ENCODE measurements around the gene KRTAP10-7. TPM values are rescaled to one million over a fixed set of nuclear protein-coding genes. Genes with fewer than 3 reads are reported as not detected.

KRTAP10-7 gene
- total RNA-seq, 2 experiments from 2014 or later, result not detected

DNA sequence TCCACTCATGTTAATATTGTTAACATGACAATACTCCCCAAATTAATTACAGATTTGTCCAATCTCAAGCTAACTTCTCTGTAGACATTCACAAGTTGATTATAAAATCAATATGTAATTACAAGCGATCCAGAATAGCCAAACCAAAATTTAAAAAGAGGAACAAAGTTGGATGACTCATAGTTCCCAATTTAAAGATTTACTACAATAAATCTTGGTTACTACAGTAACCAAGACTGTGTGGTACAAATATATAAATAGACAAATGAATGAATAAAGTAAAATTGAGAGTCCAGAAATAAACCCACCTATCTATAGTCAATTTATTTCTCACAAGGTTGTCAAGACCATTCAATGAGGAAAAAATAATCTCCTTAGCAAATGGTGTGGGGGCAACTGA, 34.0 kb upstream of the KRTAP10-7 start:
- no peaks in the 10 kb centered on the region for H3K36me3 ChIP-seq (ENCODE audit: insufficient read depth, low read length)
- no peak overlapping the region for H2AFZ ChIP-seq (ENCODE audit: low read length)
- no peaks in the 10 kb centered on the region for H3K9me2 ChIP-seq (ENCODE audit: insufficient read depth, low read length)
- H3K4me3 ChIP-seq (ENCODE audit: low read depth, low read length, poor library complexity, severe bottlenecking), result no peak overlapping the region
- no peak overlapping the region for H3K27ac ChIP-seq (ENCODE audit: low read depth, low read length, poor library complexity, severe bottlenecking)
- BruUV-seq (replicated peaks), result no TSS peak
- H3K4me1 ChIP-seq (ENCODE audit: insufficient read depth, low read length, poor library complexity, severe bottlenecking), result no peaks in the 10 kb centered on the region
- H4K20me1 ChIP-seq (ENCODE audit: insufficient read depth, low read length), result no peaks in the 10 kb centered on the region
- ChIA-PET POLR2A (no interaction called here), CTCF (ENCODE audit: unreplicated experiment) (no interaction called here)
- no peaks in the 10 kb centered on the region for H3K79me2 ChIP-seq (ENCODE audit: insufficient read depth, low read depth, low read length)
- intact Hi-C loops (cut with micrococcal nuclease; ENCODE audit: unreplicated experiment), result no loop called here
- no peaks in the 10 kb centered on the region for H3K9me3 ChIP-seq (ENCODE audit: low read length)
- TF ChIP-seq, protein P1, sequence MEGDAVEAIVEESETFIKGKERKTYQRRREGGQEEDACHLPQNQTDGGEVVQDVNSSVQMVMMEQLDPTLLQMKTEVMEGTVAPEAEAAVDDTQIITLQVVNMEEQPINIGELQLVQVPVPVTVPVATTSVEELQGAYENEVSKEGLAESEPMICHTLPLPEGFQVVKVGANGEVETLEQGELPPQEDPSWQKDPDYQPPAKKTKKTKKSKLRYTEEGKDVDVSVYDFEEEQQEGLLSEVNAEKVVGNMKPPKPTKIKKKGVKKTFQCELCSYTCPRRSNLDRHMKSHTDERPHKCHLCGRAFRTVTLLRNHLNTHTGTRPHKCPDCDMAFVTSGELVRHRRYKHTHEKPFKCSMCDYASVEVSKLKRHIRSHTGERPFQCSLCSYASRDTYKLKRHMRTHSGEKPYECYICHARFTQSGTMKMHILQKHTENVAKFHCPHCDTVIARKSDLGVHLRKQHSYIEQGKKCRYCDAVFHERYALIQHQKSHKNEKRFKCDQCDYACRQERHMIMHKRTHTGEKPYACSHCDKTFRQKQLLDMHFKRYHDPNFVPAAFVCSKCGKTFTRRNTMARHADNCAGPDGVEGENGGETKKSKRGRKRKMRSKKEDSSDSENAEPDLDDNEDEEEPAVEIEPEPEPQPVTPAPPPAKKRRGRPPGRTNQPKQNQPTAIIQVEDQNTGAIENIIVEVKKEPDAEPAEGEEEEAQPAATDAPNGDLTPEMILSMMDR (conservative IDR thresholded peaks at IDR 0.05; ENCODE audit: low read length), result no peak
- TF ChIP-seq EZH2phosphoT487 (IDR thresholded peaks at IDR 0.05; ENCODE audit: borderline replicate concordance, low read depth, low read length), result no peak
- no peak overlapping the region for H3K4me2 ChIP-seq (ENCODE audit: low read length)
- no peak for DNase-seq (ENCODE audit: low spot score)

DNA sequence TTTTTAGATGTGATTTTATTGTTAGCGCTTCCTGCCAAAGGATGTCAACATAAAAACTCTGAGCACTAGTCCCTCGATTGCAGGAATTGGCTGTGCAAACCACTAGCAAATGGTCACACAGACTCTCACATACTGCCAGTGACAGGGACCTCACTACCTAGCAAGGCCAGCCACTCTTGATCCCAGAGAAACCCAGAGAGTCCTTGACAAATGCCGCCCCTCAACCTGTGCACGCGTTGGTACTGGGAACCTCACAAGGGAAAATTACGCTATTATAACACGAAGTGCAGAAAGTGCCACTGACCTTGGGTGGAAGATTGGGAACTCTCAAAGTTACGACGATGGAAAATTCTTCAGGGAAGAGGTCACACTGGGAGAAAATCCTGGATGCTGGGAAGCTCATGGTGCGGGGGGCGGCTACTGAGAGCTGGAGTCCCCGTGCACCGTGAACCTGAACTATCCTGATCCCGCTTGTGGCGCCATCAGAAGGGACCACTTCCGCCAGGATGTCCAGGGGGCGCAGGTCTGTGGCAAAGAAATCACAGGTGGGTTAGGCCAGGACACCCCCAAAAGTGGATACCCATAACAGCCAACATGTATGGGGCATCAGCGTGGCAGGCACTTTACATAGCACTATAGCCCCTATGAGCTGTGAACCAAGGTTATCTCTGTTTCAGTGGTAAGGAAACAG, 32.8 kb upstream of the KRTAP10-7 start:
- POLR2A ChIA-PET, result no interaction called here

GRCh38 chr21:44568261-44568660, 32.1 kb upstream of the KRTAP10-7 start:
- H3K4me3 ChIP-seq (ENCODE audit: low read depth, low read length, poor library complexity, severe bottlenecking), result no peak overlapping the region
- ChIA-PET POLR2A (no interaction called here), CTCF (ENCODE audit: unreplicated experiment) (no interaction called here)
- no peaks in the 10 kb centered on the region for H3K9me3 ChIP-seq (ENCODE audit: low read length)
- no peak for DNase-seq (ENCODE audit: low spot score)
- no peak for TF ChIP-seq EZH2phosphoT487 (IDR thresholded peaks at IDR 0.05; ENCODE audit: borderline replicate concordance, low read depth, low read length)
- TF ChIP-seq, protein P1 (conservative IDR thresholded peaks at IDR 0.05; ENCODE audit: low read length), result no peak
- H3K36me3 ChIP-seq (ENCODE audit: insufficient read depth, low read length), result no peaks in the 10 kb centered on the region
- H2AFZ ChIP-seq (ENCODE audit: low read length), result no peak overlapping the region
- no peaks in the 10 kb centered on the region for H3K79me2 ChIP-seq (ENCODE audit: insufficient read depth, low read depth, low read length)
- H3K4me2 ChIP-seq (ENCODE audit: low read length), result no peak overlapping the region
- no peak overlapping the region for H3K27ac ChIP-seq (ENCODE audit: low read depth, low read length, poor library complexity, severe bottlenecking)
- intact Hi-C loops (cut with micrococcal nuclease; ENCODE audit: unreplicated experiment), result no loop called here
- H3K9me2 ChIP-seq (ENCODE audit: insufficient read depth, low read length), result no peaks in the 10 kb centered on the region
- no peaks in the 10 kb centered on the region for H3K4me1 ChIP-seq (ENCODE audit: insufficient read depth, low read length, poor library complexity, severe bottlenecking)
- H4K20me1 ChIP-seq (ENCODE audit: insufficient read depth, low read length), result no peaks in the 10 kb centered on the region
- BruUV-seq (replicated peaks), result no TSS peak

More for the DNA sequence above, 32.8 kb upstream of the KRTAP10-7 start:
- no TSS peak for BruUV-seq (replicated peaks)
- no peak overlapping the region for H3K4me2 ChIP-seq (ENCODE audit: low read length)
- no peak for TF ChIP-seq EZH2phosphoT487 (IDR thresholded peaks at IDR 0.05; ENCODE audit: borderline replicate concordance, low read depth, low read length)
- TF ChIP-seq, protein P1 (conservative IDR thresholded peaks at IDR 0.05; ENCODE audit: low read length), result no peak
- H4K20me1 ChIP-seq (ENCODE audit: insufficient read depth, low read length), result no peaks in the 10 kb centered on the region
- no peaks in the 10 kb centered on the region for H3K9me3 ChIP-seq (ENCODE audit: low read length)
- no peak for DNase-seq (ENCODE audit: low spot score)
- H2AFZ ChIP-seq (ENCODE audit: low read length), result no peak overlapping the region
- no peak overlapping the region for H3K27ac ChIP-seq (ENCODE audit: low read depth, low read length, poor library complexity, severe bottlenecking)
- intact Hi-C loops (cut with micrococcal nuclease; ENCODE audit: unreplicated experiment), result no loop called here
- CTCF ChIA-PET (ENCODE audit: unreplicated experiment), result no interaction called here
- H3K9me2 ChIP-seq (ENCODE audit: insufficient read depth, low read length), result no peaks in the 10 kb centered on the region
- no peaks in the 10 kb centered on the region for H3K4me1 ChIP-seq (ENCODE audit: insufficient read depth, low read length, poor library complexity, severe bottlenecking)
- no peaks in the 10 kb centered on the region for H3K36me3 ChIP-seq (ENCODE audit: insufficient read depth, low read length)
- no peaks in the 10 kb centered on the region for H3K79me2 ChIP-seq (ENCODE audit: insufficient read depth, low read depth, low read length)
- H3K4me3 ChIP-seq (ENCODE audit: low read depth, low read length, poor library complexity, severe bottlenecking), result no peak overlapping the region
